Stimulated activated naive CD8-positive, alpha-beta T cell treated with anti-CD3 and anti-CD28 coated beads, Interleukin-15, Interleukin-2, amounts not matched to agents 100 U/mL and 50 U/mL, for 24 hours (primary cell): ENCODE measurements around the gene PDZD4.
A peak's percentile ranks its signal among the peaks of the same experiment; 100 is the strongest.
"Not testable (repeated sequence)": the region's sequence is repeated elsewhere in the genome, so short reads cannot be mapped to it uniquely, and the experiment has no call there.

Experiments
- ATAC-seq: fragments of 150-1000 bp; cut with Tn5 transposase; one replicate; pipeline ENCODE4 v1.10.0; 2021
- DNase-seq: peaks from one replicate; pipeline ENCODE4 v3.0.0; 2021

Gene PDZD4

DNA sequence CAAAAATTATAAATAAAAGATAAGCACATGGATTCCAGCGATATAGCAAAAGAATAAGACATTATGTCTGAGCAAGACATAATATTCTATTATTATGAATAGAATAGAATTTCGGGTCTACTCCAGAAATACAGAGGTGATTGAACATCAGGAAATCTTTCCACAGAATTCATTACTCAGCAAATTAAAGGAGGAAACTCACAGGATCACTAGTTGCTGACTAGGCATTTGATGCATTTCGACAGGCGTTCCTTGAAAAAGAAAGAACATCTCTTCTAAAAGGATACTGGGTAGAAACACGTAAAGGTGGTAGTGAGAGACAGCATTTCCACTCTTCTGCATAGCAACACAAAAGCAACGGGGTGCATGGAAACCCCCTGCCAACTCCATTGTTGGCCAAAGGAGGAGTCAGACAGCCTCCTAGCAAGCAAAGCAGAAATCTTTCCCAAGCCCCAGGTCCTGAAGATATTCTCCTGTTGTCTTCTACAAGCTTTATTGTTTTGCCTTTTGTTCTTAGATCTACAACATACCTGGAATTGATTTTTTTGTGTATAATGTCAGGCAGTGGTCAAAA, 14.3 kb upstream of the PDZD4 start:
- ATAC-seq, result no peak

GRCh38 chrX:153836921-153837320, 6.6 kb upstream of the PDZD4 start:
- DNase-seq (no peak), ATAC-seq (no peak)

More for the DNA sequence above, 14.3 kb upstream of the PDZD4 start:
- no peak for DNase-seq

DNA sequence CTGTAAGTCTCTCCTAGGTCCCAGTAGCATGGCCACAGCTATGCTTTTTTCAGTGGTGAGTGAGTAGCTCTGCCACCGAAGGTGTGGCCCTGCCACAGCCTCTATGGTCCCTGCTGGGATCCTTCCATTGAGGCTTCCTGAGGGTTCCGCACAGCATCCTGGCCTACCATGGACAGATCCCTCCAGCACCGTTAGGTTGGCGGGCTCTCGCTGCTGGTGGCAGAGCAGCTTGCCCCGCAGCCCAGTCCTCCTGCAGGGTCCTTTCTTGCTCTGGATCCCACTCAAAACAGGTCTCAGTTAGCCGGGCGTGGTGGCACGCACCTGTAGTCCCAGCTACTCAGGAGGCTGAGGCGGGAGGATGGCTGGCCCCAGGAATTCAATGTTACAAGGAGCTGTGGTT, 2.4 kb upstream of the PDZD4 start:
- ATAC-seq (no peak), DNase-seq (no peak)

DNA sequence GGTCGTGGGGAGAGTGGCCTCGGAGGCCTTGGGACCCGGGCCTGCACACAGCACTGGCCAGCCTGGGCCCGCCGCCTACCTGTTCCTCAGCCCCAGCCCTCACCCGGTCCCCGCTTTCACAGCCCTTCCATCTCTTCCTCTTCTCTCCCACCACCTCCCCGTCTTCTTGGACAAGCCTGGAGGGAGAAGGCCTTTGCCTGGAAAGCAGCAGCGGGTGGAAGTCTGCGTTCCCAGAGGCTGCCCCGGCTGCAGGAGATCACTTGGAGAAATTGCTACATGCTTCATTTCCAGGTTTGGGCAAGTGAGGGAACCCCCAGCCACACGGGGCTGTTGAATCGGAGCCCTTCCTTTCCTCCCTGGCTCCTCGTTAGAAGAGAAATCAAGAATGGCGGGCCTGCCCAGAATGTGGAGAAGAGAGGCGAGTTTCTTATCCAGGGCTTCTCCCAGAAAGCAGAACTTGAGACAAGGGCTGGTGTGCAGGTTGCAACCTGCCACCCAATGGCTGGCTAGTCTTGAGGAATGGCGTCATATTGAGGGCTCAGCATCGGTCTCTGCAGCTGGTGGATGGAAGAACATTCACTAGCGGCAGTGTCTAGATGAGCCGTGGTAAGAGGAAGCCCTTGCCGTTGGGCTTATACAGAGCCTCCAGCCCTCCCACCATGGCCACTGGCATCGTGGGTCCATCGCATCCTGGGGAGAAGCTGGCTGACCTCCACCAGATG, 1.2 kb upstream of the PDZD4 start:
- DNase-seq, result no peak
- no peak for ATAC-seq

DNA sequence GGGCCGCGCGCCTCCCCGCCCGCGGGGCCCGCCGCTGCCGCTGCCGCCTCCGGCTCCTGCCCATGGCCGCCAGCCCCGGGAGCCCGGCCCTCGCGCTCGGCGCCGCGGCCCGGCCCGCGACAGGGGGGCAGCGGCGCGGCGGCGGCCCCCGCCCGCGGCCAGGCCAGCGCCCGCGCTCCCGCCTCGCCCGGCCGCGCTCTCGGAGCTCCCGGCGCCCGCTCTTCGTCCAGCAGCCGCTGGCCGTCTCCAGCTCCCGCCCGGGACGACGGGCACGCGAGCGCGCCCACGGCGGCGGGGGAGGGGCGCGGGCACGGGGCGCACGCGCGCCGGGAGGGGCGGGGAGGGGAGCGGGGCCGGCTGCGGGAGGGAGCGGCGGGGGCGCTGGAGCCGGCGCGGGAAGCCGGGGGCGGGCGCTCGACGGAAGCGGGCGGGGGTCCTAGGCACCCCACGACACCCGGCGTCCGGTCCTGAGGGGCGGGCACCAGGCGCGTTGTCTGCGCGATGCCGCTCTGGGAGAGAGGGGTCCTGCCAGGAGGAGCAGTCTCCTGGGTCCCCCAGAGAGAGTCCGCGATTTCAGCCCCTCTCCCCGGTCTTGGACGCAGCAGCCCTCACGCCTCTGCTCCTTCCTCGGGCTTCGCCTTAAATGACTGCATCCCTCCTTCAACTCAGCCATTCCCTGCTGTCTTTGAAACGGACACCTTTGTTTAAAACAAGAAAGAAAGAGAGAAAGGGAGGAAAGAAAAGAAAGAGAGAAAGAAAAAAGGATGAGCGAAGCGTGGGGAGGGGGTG, 490 bp upstream of the PDZD4 start:
- ATAC-seq (no peak), DNase-seq (no peak)

GRCh38 chrX:153829549-153829798, 870 bp downstream of the PDZD4 start:
- DNase-seq (no peak), ATAC-seq (no peak)

DNA sequence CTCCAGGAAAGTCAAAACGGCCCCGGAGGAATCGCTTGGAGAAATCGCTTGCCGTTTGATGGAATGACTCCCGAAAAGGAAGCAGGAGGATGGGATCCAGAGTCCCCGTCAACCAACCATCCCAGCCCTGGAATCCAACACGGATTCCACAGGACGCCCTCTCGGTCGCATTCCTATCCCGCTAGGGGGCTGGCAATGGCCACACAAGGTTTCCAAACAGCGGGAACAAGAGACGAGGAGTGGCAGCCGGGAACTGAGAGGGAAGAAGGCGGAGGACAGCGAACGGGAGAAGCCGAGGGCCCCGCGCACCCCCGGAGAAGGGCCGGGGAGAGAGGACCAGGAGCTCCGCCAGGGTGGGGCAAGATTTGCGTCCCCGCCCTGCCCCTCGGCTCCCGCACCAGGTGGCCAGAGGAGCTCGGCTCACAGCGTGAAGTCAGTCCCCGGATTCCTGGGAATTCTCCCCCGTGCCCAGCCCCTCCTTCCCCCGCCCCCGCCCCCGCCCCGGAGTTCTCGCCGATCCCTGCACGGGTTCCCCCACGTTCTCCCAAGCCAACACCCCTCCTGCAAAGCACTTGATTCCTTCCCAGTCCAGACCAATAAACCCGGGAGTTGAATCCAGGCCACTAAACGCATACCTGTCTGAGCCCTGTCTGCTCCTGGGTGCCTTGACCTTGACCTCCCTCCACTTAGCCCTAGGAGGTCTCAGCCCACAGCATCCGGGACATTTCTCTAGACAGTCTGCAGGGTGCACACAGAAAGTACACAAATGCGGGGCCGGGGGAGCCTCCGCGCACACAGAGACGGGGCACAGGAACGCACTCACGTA, 1.4 kb downstream of the PDZD4 start:
- ATAC-seq, result no peak
- no peak for DNase-seq

- DNase-seq (no peak), ATAC-seq (no peak)
These were observed 2.0 kb downstream of the PDZD4 start for GRCh38 chrX:153828308-153828707.

DNA sequence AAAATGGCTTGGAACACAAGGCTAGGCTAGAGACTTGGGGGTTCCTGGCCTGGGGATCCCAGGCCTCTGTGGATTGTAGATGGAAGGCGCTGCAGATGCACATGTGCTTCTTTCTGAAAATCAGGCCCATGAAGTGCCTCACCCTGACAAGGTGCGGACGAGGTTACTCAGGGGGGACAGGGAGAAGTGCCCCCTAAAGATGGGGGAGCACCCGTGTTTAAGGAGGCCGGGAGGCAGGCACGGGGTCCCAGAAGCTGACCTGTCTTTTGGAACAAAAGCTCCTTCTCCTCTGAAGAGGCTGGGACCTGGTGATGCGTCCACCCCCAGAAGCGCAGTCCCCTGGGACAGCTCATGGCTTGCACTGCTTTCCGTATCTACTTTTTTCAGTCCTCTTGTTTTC, 2.4 kb downstream of the PDZD4 start:
- DNase-seq, result no peak
- ATAC-seq, result no peak

DNA sequence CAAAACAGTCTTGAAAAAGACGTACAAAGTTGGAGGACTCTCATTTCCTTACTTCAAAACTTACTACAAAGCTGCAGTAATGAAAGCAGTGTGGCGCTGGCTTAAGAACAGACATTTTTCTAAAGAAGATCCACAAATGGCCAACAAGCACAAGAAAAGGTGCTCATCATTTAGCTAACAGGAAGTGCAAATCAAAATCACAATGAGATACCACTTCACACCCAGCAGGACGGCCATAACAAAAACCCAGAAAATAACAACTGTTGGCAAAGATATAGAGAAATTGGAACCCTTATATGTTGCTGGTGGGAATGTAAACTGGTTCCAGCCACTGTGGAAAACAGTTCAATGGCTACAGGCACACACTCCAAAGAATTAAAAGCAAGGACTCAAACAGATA, 3.3 kb downstream of the PDZD4 start:
- ATAC-seq (no peak), DNase-seq (no peak)

- DNase-seq (no peak), ATAC-seq (no peak)
These were observed 5.3 kb downstream of the PDZD4 start for GRCh38 chrX:153825042-153825441.

DNA sequence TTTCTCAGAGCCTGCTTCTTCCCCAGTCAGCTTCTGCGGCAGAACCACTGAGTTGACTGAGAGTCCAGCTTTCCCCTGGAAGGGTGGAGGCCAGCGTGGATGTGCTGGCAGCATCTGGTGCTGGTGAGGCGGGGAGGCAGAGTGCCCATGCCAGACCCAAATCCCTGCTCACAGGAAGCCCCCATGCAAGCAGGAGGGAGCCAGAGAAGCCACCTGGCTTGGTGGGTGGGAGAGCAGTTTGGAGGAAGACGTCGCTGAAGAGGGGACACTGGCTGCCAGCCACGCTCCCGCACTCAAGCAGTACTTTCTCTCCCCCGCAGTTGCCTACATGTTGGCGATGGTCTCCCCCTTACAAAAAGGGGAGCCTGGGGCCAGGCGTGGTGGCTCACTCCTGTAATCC, 6.0 kb downstream of the PDZD4 start:
- DNase-seq, result no peak
- ATAC-seq, result no peak

- no peak for ATAC-seq
- DNase-seq, result no peak
These were observed 9.3 kb downstream of the PDZD4 start for GRCh38 chrX:153821066-153821465.

- ATAC-seq (no peak), DNase-seq (no peak)
These were observed 9.7 kb downstream of the PDZD4 start for GRCh38 chrX:153820601-153821000.

- DNase-seq (no peak), ATAC-seq (no peak)
These were observed 10.8 kb downstream of the PDZD4 start for GRCh38 chrX:153819384-153820040.

DNA sequence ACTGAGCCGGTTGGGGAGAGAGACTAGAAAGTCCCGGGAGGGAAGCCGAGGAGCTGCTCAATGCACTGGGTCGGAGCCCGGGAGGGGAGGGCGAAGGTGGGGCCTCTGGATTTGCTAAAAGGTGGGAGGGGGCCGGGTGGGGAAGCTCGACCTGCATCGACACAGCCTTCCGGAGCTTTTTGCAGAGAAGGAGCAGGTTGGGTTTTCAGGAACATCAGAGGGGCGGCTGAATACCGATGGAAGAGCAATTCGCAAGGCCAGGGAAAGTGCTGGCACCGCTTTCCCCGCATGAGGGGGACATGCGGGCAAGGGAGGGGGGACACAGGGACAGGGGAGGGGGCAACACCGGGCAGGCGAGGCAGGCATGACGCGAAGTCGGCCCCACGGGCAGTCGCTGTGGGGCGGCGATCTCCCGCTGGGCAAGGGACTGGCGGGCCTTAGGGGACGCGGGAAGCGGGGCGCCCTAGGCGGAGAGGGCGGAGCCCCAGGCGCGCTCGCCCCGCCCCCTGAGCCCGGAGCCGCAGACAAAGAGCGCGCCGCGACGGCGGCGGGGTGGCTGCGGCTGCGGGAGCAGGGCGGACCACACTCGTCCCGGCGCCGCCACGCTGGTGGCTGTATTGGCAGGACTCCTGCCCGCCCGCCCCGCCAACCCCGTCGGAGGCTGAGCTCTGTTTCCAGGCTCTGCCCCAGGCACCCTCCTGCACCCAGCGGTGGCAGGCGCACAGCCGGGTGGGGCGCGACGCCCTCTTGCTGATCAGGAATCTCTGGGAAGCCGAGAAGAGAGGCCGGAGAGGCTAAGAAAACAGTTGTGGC, 11.6 kb downstream of the PDZD4 start:
- DNase-seq, result peak; percentile 59
- peak; percentile 66 for ATAC-seq

DNA sequence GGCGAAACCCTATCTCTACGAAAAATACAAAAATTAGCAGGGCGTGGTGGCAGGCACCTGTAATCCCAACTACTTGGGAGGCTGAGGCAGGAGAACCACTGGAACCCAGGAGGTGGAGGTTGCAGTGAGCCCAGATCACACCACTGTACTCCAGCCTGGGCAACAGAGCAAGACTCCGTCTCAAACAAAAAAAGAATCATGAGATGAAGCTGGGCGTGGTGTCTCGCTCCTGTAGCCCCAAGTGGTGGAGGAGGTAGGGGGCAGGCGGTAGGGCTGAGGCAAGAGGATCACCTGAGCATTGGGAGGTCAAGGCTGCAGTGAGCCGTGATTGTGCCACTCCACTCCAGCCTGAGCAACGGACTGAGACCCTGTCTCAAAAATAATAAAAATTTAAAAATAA, 12.3 kb downstream of the PDZD4 start:
- not testable (repeated sequence) for DNase-seq, ATAC-seq

DNA sequence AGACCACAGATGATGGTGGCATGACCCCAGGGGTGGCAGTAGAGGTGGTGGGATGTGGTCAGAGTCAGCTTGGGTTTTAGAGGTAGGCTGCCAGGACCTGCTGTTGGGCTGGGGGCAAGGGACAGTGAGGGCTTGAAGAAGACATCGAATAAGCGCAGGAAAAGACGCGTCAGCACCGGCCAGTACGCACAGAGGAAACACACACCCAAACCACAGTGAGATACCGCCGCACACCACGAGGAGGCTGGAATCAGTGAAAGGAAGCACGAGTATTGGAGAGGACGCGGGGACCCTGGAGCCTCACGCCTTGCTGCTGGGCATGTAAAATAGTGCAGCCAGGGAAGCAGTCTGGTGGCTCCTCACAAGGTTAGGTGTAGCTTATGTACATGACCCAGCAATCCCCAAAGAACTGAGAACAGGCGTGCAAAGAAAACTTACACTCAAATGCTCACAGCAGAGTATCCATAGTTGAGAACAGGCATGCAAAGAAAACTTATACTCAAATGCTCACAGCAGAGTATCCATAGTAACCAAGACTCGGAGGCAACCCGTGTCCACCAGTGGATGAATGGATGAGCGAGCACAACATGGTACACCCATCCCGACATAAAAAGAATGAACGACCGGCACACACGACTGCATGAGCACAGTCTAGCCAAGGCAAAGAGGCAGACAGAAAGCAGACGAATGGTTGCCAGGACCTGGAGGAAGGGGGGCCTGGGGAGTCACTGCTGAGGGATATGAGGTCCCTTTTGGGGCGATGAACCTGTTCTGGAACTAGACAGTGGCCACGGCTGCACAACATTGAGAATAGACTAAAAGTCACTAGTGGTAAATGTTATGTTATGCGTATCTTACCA, 13.3 kb downstream of the PDZD4 start:
- DNase-seq (peak; percentile 25), ATAC-seq (peak; percentile 34)

- DNase-seq, result no peak
- ATAC-seq, result no peak
These were observed 15.6 kb downstream of the PDZD4 start for GRCh38 chrX:153814591-153815315.

DNA sequence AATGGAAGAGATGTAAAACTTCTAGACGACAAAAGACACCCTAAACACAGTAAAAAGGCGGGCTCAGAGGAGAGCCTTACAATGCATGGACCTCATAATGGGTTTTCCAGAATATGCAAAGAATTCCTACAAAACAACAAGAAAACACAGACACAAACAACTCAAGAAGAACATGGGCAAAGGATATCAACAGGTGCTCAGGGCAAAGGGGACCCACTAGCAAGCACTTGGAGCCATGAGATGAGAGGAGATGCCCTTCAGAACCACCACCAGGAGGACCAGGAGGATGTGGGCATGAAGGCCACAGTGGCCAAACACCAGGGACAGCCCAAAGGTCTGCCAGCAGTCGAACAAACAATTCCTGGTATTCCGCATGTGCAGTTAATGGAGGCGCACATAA, 17.2 kb downstream of the PDZD4 start:
- ATAC-seq, result no peak
- DNase-seq, result no peak
